SK-N-SH (cell line): ENCODE results near the gene HTR7. TPM values are rescaled to one million over a fixed set of nuclear protein-coding genes. Genes with fewer than 3 reads are reported as not detected.

Experiments used
- CTCF ChIA-PET: fragments of 300-600, 350-600 bp; formaldehyde crosslinking; extraction: SDS; loops from one replicate; lab custom pipeline; 2021; lab: Yijun Ruan, JAX
- POLR2A ChIA-PET: fragments of 350-600 bp; sonication (Branson Sonifier 250); formaldehyde crosslinking; extraction: SDS; loops from one replicate; lab custom pipeline; 2020; ENCODE audit warnings: antibody characterized with exemption, inconsistent platforms; lab: Yijun Ruan, JAX
- DNase-seq: peaks from one replicate; pipeline ENCODE4 v3.0.0; 2012
- H2AFZ ChIP-seq: fragments of 200-600 bp; sonication (generic); 2 replicates; pipeline ENCODE4 v1.8.1; 2016; ENCODE audit warnings: antibody characterized with exemption, mild to moderate bottlenecking, low read depth
- H3F3A ChIP-seq: fragments of 200-600 bp; sonication (generic); replicated peaks from 2 replicates; pipeline ENCODE3; 2016; ENCODE audit warnings: antibody characterized with exemption, mild to moderate bottlenecking; ENCODE audit not compliant: insufficient read depth
- H3K27ac ChIP-seq, 2 experiments: fragments of 200-500 bp in 1 of 2; fragments of 200-600 bp in 1 of 2; sonication (Bioruptor generic) in 1 of 2; sonication (generic), shearing (Covaris generic) in 1 of 2; 2 replicates each; pipeline versions ENCODE4 v1.5.1 to v1.6.1; 2014 to 2016; ENCODE audit warnings: low read depth in 2 of 2, inconsistent platforms in 1 of 2, low read length in 1 of 2, mild to moderate bottlenecking in 1 of 2, mixed read lengths in 1 of 2
- H3K27me3 ChIP-seq: fragments of 200-600 bp; sonication (generic), shearing (Covaris generic); 2 replicates; pipeline ENCODE4 v1.6.1; 2016; ENCODE audit warnings: mixed run types; ENCODE audit not compliant: insufficient read depth
- H3K36me3 ChIP-seq, 2 experiments: fragments of 200-500 bp in 1 of 2; fragments of 200-600 bp in 1 of 2; sonication (Bioruptor generic) in 1 of 2; sonication (generic) in 1 of 2; replicated peaks in 1 of 2; 2 replicates each; pipeline versions ENCODE3 to v1.5.1; 2014 to 2016; ENCODE audit warnings: low read length in 1 of 2, mild to moderate bottlenecking in 1 of 2; ENCODE audit not compliant: insufficient read depth in 2 of 2, control insufficient read depth in 1 of 2
- H3K4me1 ChIP-seq, 2 experiments: fragments of 200-500 bp in 1 of 2; fragments of 200-600 bp in 1 of 2; sonication (Bioruptor generic) in 1 of 2; sonication (generic), shearing (Covaris generic) in 1 of 2; 2 replicates each; pipeline versions ENCODE4 v1.5.1 to v1.6.1; 2014 to 2016; ENCODE audit warnings: low read depth in 1 of 2, low read length in 1 of 2, mixed run types in 1 of 2; ENCODE audit not compliant: insufficient read depth in 2 of 2, control insufficient read depth in 1 of 2
- H3K4me2 ChIP-seq: fragments of 200-600 bp; sonication (generic), shearing (Covaris generic); 2 replicates; pipeline ENCODE4 v1.6.1; 2017; ENCODE audit warnings: mixed run types
- H3K4me3 ChIP-seq, 2 experiments: fragments of 200-500 bp in 1 of 2; fragments of 200-600 bp in 1 of 2; sonication (Bioruptor generic) in 1 of 2; sonication (generic), shearing (Covaris generic) in 1 of 2; 2 replicates each; pipeline versions ENCODE4 v1.5.1 to v1.8.1; 2014 to 2016; ENCODE audit warnings: low read depth in 2 of 2, inconsistent platforms in 1 of 2, low read length in 1 of 2, mild to moderate bottlenecking in 1 of 2, mixed read lengths in 1 of 2, moderate library complexity in 1 of 2
- H3K79me2 ChIP-seq: fragments of 200-600 bp; sonication (generic); 2 replicates; pipeline ENCODE4 v1.8.1; 2017; ENCODE audit warnings: mild to moderate bottlenecking; ENCODE audit not compliant: insufficient read depth
- H3K9ac ChIP-seq: fragments of 200-600 bp; sonication (generic); 2 replicates; pipeline ENCODE4 v1.6.1; 2017; ENCODE audit warnings: mixed run types
- H3K9me2 ChIP-seq: fragments of 200-600 bp; sonication (generic); 2 replicates; pipeline ENCODE4 v1.6.1; 2017; ENCODE audit warnings: mixed run types
- H3K9me3 ChIP-seq: fragments of 200-600 bp; sonication (generic); 2 replicates; pipeline ENCODE4 v1.6.1; 2017; ENCODE audit warnings: mixed run types, mild to moderate bottlenecking, moderate library complexity
- H4K20me1 ChIP-seq: fragments of 200-600 bp; sonication (generic); 2 replicates; pipeline ENCODE4 v1.6.1; 2017; ENCODE audit warnings: mild to moderate bottlenecking, mixed run types; ENCODE audit not compliant: insufficient read depth
- EP300 ChIP-seq, 2 experiments: IDR thresholded peaks; 2 replicates each; pipeline versions ENCODE4 v1.4.0 to v1.6.1; 2012; ENCODE audit warnings: borderline replicate concordance in 1 of 2, low read depth in 1 of 2, low read length in 1 of 2
- FOSL2 ChIP-seq: IDR thresholded peaks from 2 replicates; pipeline ENCODE4 v1.4.0; 2012; ENCODE audit warnings: low read depth, mild to moderate bottlenecking, moderate library complexity, borderline replicate concordance
- JUND ChIP-seq: IDR thresholded peaks from 2 replicates; pipeline ENCODE4 v1.4.0; 2012
- MAX ChIP-seq: IDR thresholded peaks from 2 replicates; pipeline ENCODE4 v1.4.0; 2012; ENCODE audit warnings: low read depth
- MEF2A ChIP-seq: IDR thresholded peaks from 2 replicates; pipeline ENCODE4 v1.4.0; 2012; ENCODE audit warnings: low read depth, borderline replicate concordance
- NRF1 ChIP-seq: IDR thresholded peaks from 2 replicates; pipeline ENCODE4 v1.6.1; 2012; ENCODE audit warnings: low read depth, mild to moderate bottlenecking, low read length
- PBX3 ChIP-seq: IDR thresholded peaks from 2 replicates; pipeline ENCODE4; 2012
- RAD21 ChIP-seq: IDR thresholded peaks from 2 replicates; pipeline ENCODE4 v1.6.1; 2012; ENCODE audit warnings: mild to moderate bottlenecking, low read length
- REST ChIP-seq: IDR thresholded peaks from 2 replicates; pipeline ENCODE4 v1.6.1; 2012; ENCODE audit warnings: mild to moderate bottlenecking, low read depth, low read length, moderate library complexity
- SIN3A ChIP-seq: IDR thresholded peaks from 2 replicates; pipeline ENCODE4 v1.6.1; 2012; ENCODE audit warnings: low read depth, mild to moderate bottlenecking, low read length, moderate library complexity, borderline replicate concordance
- USF1 ChIP-seq: IDR thresholded peaks from 2 replicates; pipeline ENCODE4 v1.4.0; 2012; ENCODE audit warnings: low read depth, borderline replicate concordance
- USF2 ChIP-seq: fragments of 150-350 bp; IDR thresholded peaks from 2 replicates; pipeline ENCODE4 v1.6.1; 2017; ENCODE audit warnings: antibody characterized with exemption, low read length, low read depth, borderline replicate concordance
- WGBS: methylation state at CpG from one replicate; pipeline ENCODE4 v1.1.6; 2017; ENCODE audit warnings: low lambda C conversion rate; 5-methylcytosine and 5-hydroxymethylcytosine counted together
- polyA plus RNA-seq, 3 experiments: library from polyadenylated mRNA; depleted of rRNA; stranded (reverse); fragments of >200 nt; gene quantifications; 2 replicates each; pipeline ENCODE4 v1.2.3, GENCODE V29; 2012

HTR7 gene
- polyA plus RNA-seq, 1 of the 3 experiments (the other 2 are of a cell fraction) = 0.16 TPM

GRCh38 chr10:90887555-90887954, 29.7 kb upstream of the HTR7 start:
- Histone ChIP-seq H2AFZ (no peak overlapping the region), H3K9me2 (no peaks in the 10 kb centered on the region), H3K79me2 (no peaks in the 10 kb centered on the region), H3K9ac (no peak overlapping the region), H3K36me3 (peaks cover 55 to 58% of the 10 kb centered on the region in 2 experiments), H3K4me2 (no peak overlapping the region), H3K27me3 (no peaks in the 10 kb centered on the region), H3K9me3 (no peaks in the 10 kb centered on the region), H3K27ac (no peak overlapping the region), H3F3A (peaks cover 15% of the 10 kb centered on the region), H3K4me1 (peaks cover 0 to 17% of the 10 kb centered on the region in 2 experiments; a peak in 2 of 4 replicates), H4K20me1 (no peaks in the 10 kb centered on the region), H3K4me3 (no peak overlapping the region)
- no peak for TF ChIP-seq USF1
- no peak for TF ChIP-seq NRF1
- no peak for TF ChIP-seq EP300 (IDR thresholded peaks at IDR 0.05; ENCODE audit: borderline replicate concordance in 1 of 2, low read depth in 1 of 2, low read length in 1 of 2)
- TF ChIP-seq PBX3 = no peak
- no peak for TF ChIP-seq JUND
- no peak for TF ChIP-seq RAD21
- TF ChIP-seq REST = no peak
- no peak for TF ChIP-seq MEF2A
- no peak for TF ChIP-seq SIN3A
- TF ChIP-seq MAX = no peak
- no peak for TF ChIP-seq USF2
- TF ChIP-seq FOSL2 = no peak
- CTCF ChIA-PET = interaction anchor here (0.6 to 1.7 kb wide), 5 partner anchors 10 to 361 kb away, joined by 3 to 7 read pairs (median 5); partner anchors contain the start of gene RPP30
- 91% methylated on average over 6 of the region's 6 CpGs for WGBS
- no peak for DNase-seq
- POLR2A ChIA-PET = no interaction called here
